Panc1 (cell line): ENCODE results near the gene LUC7L. TPM values are rescaled to one million over a fixed set of nuclear protein-coding genes. Genes with fewer than 3 reads are reported as not detected.

Source experiments
- ATAC-seq: fragments of 200-7000 bp; cut with Tn5 transposase; 2 replicates; pipeline ENCODE4 v1.9.1; 2020; ENCODE audit warnings: mild to moderate bottlenecking, moderate library complexity
- BruUV-seq: library from RNA; stranded (reverse); fragments of 400-500 nt; replicated peaks from 2 replicates; lab custom pipeline; 2021; lab: Mats Ljungman, UMichigan
- CTCF ChIA-PET: fragments of 300-600 bp; sonication (Branson Sonifier 250); formaldehyde crosslinking; loops from one replicate; lab custom pipeline; 2022; ENCODE audit warnings: antibody characterized with exemption; lab: Charles Lee
- POLR2A ChIA-PET: fragments of 300-600 bp; sonication (Branson Sonifier 250); formaldehyde crosslinking; loops from one replicate; lab custom pipeline; 2022; ENCODE audit warnings: antibody characterized with exemption; lab: Charles Lee
- DNase-seq: peaks from one replicate; pipeline ENCODE4 v3.0.0-alpha.2; 2010; ENCODE audit warnings: low read depth, low spot score
- H3K27ac ChIP-seq: 2 replicates; pipeline ENCODE4 v1.5.1; 2011; ENCODE audit warnings: mild to moderate bottlenecking, low read length, inconsistent platforms
- H3K27me3 ChIP-seq: fragments of 200-500 bp; sonication (Bioruptor generic); 2 replicates; pipeline ENCODE4 v1.6.0; 2014; ENCODE audit warnings: low read length, inconsistent platforms; ENCODE audit not compliant: control insufficient read depth, insufficient read depth
- H3K36me3 ChIP-seq: fragments of 200-500 bp; sonication (Bioruptor generic); 2 replicates; pipeline ENCODE4 v1.5.1; 2014; ENCODE audit warnings: inconsistent platforms, mild to moderate bottlenecking, low read length, moderate library complexity; ENCODE audit not compliant: control insufficient read depth, insufficient read depth
- H3K4me1 ChIP-seq: 2 replicates; pipeline ENCODE4 v1.5.1; 2011; ENCODE audit warnings: inconsistent platforms, mild to moderate bottlenecking, low read length, moderate library complexity; ENCODE audit not compliant: control insufficient read depth, insufficient read depth
- H3K4me3 ChIP-seq, 2 experiments: 2 replicates each; pipeline ENCODE4 v1.5.1; 2011 to 2012; ENCODE audit warnings: low read depth in 2 of 2, low read length in 2 of 2, mild to moderate bottlenecking in 2 of 2, inconsistent platforms in 1 of 2, moderate library complexity in 1 of 2
- H3K9me3 ChIP-seq: fragments of 200-500 bp; sonication (Bioruptor generic); 2 replicates; pipeline ENCODE4 v1.5.1; 2014; ENCODE audit warnings: low read depth, mild to moderate bottlenecking, inconsistent platforms, low read length, moderate library complexity; ENCODE audit not compliant: control insufficient read depth, insufficient read depth
- POLR2AphosphoS5 ChIP-seq: IDR thresholded peaks from 2 replicates; pipeline ENCODE4 v1.6.1; 2012; ENCODE audit warnings: mild to moderate bottlenecking, low read depth, low read length, moderate library complexity
- SIN3A ChIP-seq: IDR thresholded peaks from 2 replicates; pipeline ENCODE4 v1.6.1; 2012; ENCODE audit warnings: low read depth, mild to moderate bottlenecking, low read length, moderate library complexity, borderline replicate concordance; ENCODE audit not compliant: insufficient read depth
- TCF7L2 ChIP-seq: IDR thresholded peaks from 2 replicates; pipeline ENCODE4 v1.6.1; 2011; ENCODE audit warnings: mild to moderate bottlenecking, low read depth, low read length, inconsistent platforms
- in situ Hi-C: cut with HindIII; loops from 2 replicates; pipeline ENCODE4 v1.10.0; 2016; ENCODE audit warnings: low sequenced_read_pairs, low pct_unique_long_range_greater_than_20kb
- intact Hi-C: fragments of 100-400 bp; cut with micrococcal nuclease; formaldehyde crosslinking; loops from one replicate; pipeline ENCODE4 v1.10.0; 2022; ENCODE audit not compliant: unreplicated experiment
- total RNA-seq: library from RNA; stranded (reverse); gene quantifications from one replicate; pipeline ENCODE4 v1.2.1, GENCODE V29; 2021; ENCODE audit not compliant: unreplicated experiment
- TF ChIP-seq, protein P1 (sequence below), 2 experiments: IDR thresholded peaks; 2 replicates each; pipeline ENCODE4 v1.6.1; 2011 to 2012; ENCODE audit warnings: low read depth in 2 of 2, control low read depth in 1 of 2, low read length in 1 of 2, mild to moderate bottlenecking in 1 of 2, moderate library complexity in 1 of 2; ENCODE audit not compliant: insufficient read depth in 1 of 2
- TF ChIP-seq, protein P2 (sequence below): fragments of 450-650 bp; IDR thresholded peaks from 2 replicates; pipeline ENCODE4 v1.5.1; 2017; ENCODE audit warnings: mild to moderate bottlenecking

The LUC7L gene
- total RNA-seq, 1 experiment from 2014 or later = 75.3 TPM

DNA sequence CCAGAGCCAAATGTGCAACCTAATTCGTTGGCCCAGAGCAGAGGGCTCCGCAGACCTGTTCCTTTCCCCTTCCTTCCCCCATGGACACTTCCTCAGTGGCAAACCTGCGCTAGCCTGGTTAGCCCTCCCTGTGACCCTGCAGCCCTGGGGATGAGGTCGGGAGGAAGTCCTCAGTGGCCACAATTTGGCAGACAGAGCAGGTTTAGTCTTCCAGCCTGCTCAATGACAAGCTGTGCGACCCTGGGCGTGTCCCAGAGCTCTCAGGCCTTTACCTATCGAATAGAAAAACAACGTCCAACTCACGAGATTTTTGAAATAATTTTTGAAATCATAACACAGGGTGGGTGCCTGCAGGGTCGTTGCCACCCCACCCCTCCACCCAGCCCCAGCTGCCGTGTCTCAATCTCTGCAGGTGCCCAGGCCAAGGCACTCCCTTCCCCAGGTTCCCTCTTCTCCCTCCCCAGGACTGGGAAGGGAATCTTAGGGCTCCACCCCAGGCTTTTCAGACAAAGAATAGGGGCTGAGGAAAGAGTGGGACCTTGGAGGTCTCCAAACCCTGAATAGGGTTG is 62.0 kb downstream of the LUC7L start:
- DNase-seq = no peak
- Histone ChIP-seq H3K4me3 (no peak overlapping the region), H3K9me3 (no peaks in the 10 kb centered on the region), H3K27ac (no peak overlapping the region), H3K4me1 (no peaks in the 10 kb centered on the region), H3K36me3 (no peaks in the 10 kb centered on the region), H3K27me3 (no peaks in the 10 kb centered on the region)
- ATAC-seq = no peak
- BruUV-seq = no TSS peak
- TF ChIP-seq, protein P1, sequence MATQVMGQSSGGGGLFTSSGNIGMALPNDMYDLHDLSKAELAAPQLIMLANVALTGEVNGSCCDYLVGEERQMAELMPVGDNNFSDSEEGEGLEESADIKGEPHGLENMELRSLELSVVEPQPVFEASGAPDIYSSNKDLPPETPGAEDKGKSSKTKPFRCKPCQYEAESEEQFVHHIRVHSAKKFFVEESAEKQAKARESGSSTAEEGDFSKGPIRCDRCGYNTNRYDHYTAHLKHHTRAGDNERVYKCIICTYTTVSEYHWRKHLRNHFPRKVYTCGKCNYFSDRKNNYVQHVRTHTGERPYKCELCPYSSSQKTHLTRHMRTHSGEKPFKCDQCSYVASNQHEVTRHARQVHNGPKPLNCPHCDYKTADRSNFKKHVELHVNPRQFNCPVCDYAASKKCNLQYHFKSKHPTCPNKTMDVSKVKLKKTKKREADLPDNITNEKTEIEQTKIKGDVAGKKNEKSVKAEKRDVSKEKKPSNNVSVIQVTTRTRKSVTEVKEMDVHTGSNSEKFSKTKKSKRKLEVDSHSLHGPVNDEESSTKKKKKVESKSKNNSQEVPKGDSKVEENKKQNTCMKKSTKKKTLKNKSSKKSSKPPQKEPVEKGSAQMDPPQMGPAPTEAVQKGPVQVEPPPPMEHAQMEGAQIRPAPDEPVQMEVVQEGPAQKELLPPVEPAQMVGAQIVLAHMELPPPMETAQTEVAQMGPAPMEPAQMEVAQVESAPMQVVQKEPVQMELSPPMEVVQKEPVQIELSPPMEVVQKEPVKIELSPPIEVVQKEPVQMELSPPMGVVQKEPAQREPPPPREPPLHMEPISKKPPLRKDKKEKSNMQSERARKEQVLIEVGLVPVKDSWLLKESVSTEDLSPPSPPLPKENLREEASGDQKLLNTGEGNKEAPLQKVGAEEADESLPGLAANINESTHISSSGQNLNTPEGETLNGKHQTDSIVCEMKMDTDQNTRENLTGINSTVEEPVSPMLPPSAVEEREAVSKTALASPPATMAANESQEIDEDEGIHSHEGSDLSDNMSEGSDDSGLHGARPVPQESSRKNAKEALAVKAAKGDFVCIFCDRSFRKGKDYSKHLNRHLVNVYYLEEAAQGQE (IDR thresholded peaks at IDR 0.05; ENCODE audit: insufficient read depth in 1 of 2, low read depth in 2 of 2, low read length in 1 of 2) = no peak
- TF ChIP-seq, protein P2, sequence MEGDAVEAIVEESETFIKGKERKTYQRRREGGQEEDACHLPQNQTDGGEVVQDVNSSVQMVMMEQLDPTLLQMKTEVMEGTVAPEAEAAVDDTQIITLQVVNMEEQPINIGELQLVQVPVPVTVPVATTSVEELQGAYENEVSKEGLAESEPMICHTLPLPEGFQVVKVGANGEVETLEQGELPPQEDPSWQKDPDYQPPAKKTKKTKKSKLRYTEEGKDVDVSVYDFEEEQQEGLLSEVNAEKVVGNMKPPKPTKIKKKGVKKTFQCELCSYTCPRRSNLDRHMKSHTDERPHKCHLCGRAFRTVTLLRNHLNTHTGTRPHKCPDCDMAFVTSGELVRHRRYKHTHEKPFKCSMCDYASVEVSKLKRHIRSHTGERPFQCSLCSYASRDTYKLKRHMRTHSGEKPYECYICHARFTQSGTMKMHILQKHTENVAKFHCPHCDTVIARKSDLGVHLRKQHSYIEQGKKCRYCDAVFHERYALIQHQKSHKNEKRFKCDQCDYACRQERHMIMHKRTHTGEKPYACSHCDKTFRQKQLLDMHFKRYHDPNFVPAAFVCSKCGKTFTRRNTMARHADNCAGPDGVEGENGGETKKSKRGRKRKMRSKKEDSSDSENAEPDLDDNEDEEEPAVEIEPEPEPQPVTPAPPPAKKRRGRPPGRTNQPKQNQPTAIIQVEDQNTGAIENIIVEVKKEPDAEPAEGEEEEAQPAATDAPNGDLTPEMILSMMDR = no peak
- TF ChIP-seq TCF7L2 = no peak
- TF ChIP-seq POLR2AphosphoS5 = no peak
- TF ChIP-seq SIN3A = no peak
- in situ Hi-C loops (no loop called here), intact Hi-C loops (no loop called here)
- ChIA-PET CTCF (no interaction called here), POLR2A (no interaction called here)

DNA sequence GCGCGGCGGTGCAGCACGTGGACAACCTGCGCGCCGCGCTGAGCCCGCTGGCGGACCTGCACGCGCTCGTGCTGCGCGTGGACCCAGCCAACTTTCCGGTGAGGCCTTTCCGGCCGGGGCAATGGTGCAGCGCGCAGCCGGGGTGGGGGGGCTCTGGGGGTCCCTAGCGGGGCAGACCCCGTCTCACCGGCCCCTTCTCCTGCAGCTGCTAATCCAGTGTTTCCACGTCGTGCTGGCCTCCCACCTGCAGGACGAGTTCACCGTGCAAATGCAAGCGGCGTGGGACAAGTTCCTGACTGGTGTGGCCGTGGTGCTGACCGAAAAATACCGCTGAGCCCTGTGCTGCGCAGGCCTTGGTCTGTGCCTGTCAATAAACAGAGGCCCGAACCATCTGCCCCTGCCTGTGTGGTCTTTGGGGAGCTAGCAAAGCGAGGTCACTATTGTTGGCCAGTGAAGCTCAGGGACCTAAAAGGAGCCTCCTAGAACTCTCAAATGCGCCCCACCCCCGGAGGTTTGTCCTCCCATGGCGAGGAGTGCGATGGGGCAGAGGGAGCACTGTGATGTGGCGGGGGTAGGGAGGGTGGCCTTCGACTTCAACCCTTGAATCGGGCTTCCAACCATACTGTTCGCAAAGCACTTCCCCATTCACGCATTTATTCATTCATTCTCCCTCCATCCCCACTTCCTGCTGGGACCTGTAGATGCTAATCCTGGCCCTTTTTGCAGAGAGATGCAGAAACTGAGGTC is 62.7 kb downstream of the LUC7L start:
- no peak for ATAC-seq
- BruUV-seq = no TSS peak
- no peaks in the 10 kb centered on the region for H3K4me1 ChIP-seq
- TF ChIP-seq, protein P1 (IDR thresholded peaks at IDR 0.05; ENCODE audit: insufficient read depth in 1 of 2, low read depth in 2 of 2, low read length in 1 of 2) = no peak
- TF ChIP-seq POLR2AphosphoS5 (no peak), SIN3A (no peak), TCF7L2 (no peak)
- TF ChIP-seq, protein P2 = no peak
- H3K4me3 ChIP-seq = no peak overlapping the region
- no peaks in the 10 kb centered on the region for H3K27me3 ChIP-seq
- H3K27ac ChIP-seq = no peak overlapping the region
- H3K9me3 ChIP-seq = no peaks in the 10 kb centered on the region
- no peaks in the 10 kb centered on the region for H3K36me3 ChIP-seq
- ChIA-PET CTCF (no interaction called here), POLR2A (no interaction called here)
- intact Hi-C loops = no loop called here
- DNase-seq = no peak
- in situ Hi-C loops = no loop called here
